Lung (tissue), 12 donors: ENCODE results near the gene C18orf63. TPM values are rescaled to one million over a fixed set of nuclear protein-coding genes. Genes with fewer than 3 reads are reported as not detected.
A peak's percentile ranks its signal among the peaks of the same experiment; 100 is the strongest.
"Not testable (repeated sequence)": the region's sequence is repeated elsewhere in the genome, so short reads cannot be mapped to it uniquely, and the experiment has no call there.

Experiments used
- ATAC-seq: fragments of 200-7000 bp; cut with Tn5 transposase; one replicate; pipeline ENCODE4 v1.9.1; 2020; ENCODE audit warnings: moderate number of reproducible peaks; ENCODE audit not compliant: insufficient read depth, low FRiP score
- DNase-seq, 3 donors: peaks; one replicate each; pipeline ENCODE4 v3.0.0-alpha.2; 2013 to 2017
- H3K27ac ChIP-seq, 2 donors: one replicate each; pipeline ENCODE4 v1.5.1; 2013; ENCODE audit warnings: mild to moderate bottlenecking in 2 of 2, moderate library complexity in 2 of 2, control low read depth in 1 of 2, inconsistent platforms in 1 of 2, low read depth in 1 of 2, low read length in 1 of 2
- H3K27me3 ChIP-seq, 3 donors: one replicate each; pipeline ENCODE4 v1.5.1; 2013; ENCODE audit warnings: low read length in 2 of 3; ENCODE audit not compliant: control insufficient read depth in 3 of 3, insufficient read depth in 3 of 3
- H3K36me3 ChIP-seq, 4 donors: one replicate each; pipeline ENCODE4 v1.5.1; 2013; ENCODE audit warnings: low read length in 4 of 4, mild to moderate bottlenecking in 1 of 4, moderate library complexity in 1 of 4; ENCODE audit not compliant: control insufficient read depth in 4 of 4, insufficient read depth in 4 of 4
- H3K4me1 ChIP-seq, 5 donors: one replicate each; pipeline ENCODE4 v1.5.1; 2013; ENCODE audit warnings: low read length in 5 of 5, mild to moderate bottlenecking in 2 of 5, moderate library complexity in 1 of 5; ENCODE audit not compliant: control insufficient read depth in 5 of 5, insufficient read depth in 5 of 5
- H3K4me3 ChIP-seq: one replicate; pipeline ENCODE4 v1.5.1; 2013; ENCODE audit warnings: mild to moderate bottlenecking, control low read depth, moderate library complexity
- H3K9ac ChIP-seq, 2 donors: one replicate each; pipeline ENCODE4 v1.5.1; 2013; ENCODE audit warnings: low read length in 2 of 2, control low read depth in 1 of 2; ENCODE audit not compliant: insufficient read depth in 1 of 2
- H3K9me3 ChIP-seq, 4 donors: one replicate each; pipeline ENCODE4 v1.5.1; 2013; ENCODE audit warnings: low read length in 3 of 4, mild to moderate bottlenecking in 1 of 4, moderate library complexity in 1 of 4; ENCODE audit not compliant: control insufficient read depth in 4 of 4, insufficient read depth in 3 of 4
- CTCF ChIP-seq: IDR thresholded peaks from 2 replicates; pipeline ENCODE4 v1.5.1; 2012; ENCODE audit warnings: mild to moderate bottlenecking; ENCODE audit errors: control extremely low read depth, extremely low read depth
- WGBS, 2 donors: extraction: QIAGEN DNeasy Blood & Tissue Kit; methylation state at CpG; one replicate each; pipeline ENCODE4 v1.1.7; 2013; 5-methylcytosine and 5-hydroxymethylcytosine counted together
- polyA plus RNA-seq, 2 donors: library from polyadenylated mRNA; stranded (reverse); fragments of 200-250 nt; gene quantifications; one replicate each; pipeline ENCODE4 v1.2.1, GENCODE V29; 2013
- total RNA-seq, 2 donors: library from RNA; depleted of rRNA in 1 of 2; stranded (reverse); fragments of >200 nt in 1 of 2; gene quantifications; one replicate each; pipeline ENCODE4 v1.2.1, GENCODE V29; 2014 to 2021
- donor health status: control.
- donor health status: control.
- donor health status: Bipolar disorder and iron deficiency.
- donor health status: healthy.
- donor health status: DM: yes; HTN: yes; CAD: no.

C18orf63 gene
- total and polyA plus RNA-seq, 4 donors: 0.14 to 0.55 (median 0.38) TPM

- H3K27ac ChIP-seq: peak overlapping the region in 1 of 2 donors; percentile 83
- WGBS, 2 donors: 0% methylated on average over 26 to 30 of the region's 30 CpGs
- ATAC-seq: no peak
These were observed 24.2 kb upstream of the C18orf63 start for GRCh38 chr18:74291472-74291770.

GRCh38 chr18:74291771-74292540 lies 23.7 kb upstream of the C18orf63 start, which contains the start of gene CYB5A:
CYB5A (minus strand) TSS chr18:74291963; CDS start chr18:74291875, 88 bp downstream.
- Histone ChIP-seq H3K36me3 (peaks cover 0 to 3% (median 0%) of the 10 kb centered on the region in 4 donors), H3K4me1 (peaks cover 0 to 15% (median 3%) of the 10 kb centered on the region in 5 donors), H3K27ac (peak within 1 kb of the TSS; percentile 21 to 84), H3K9ac (peak within 1 kb of the TSS in 1 of 2 donors; percentile 74), H3K4me3 (peak within 1 kb of the TSS; percentile 90), H3K9me3 (no peaks in the 10 kb centered on the region), H3K27me3 (no peaks in the 10 kb centered on the region)
- 0 to 1% methylated on average over 68 of the region's 68 CpGs for WGBS, 2 donors
- no peak for TF ChIP-seq CTCF
- peak; percentile 99 for DNase-seq
- peak; percentile 98 for ATAC-seq

More at GRCh38 chr18:74291472-74291770, 24.2 kb upstream of the C18orf63 start:
- Histone ChIP-seq H3K4me1 (peaks cover 0 to 15% (median 3%) of the 10 kb centered on the region in 5 donors), H3K9ac (peak overlapping the region in 1 of 2 donors; percentile 74), H3K27me3 (no peaks in the 10 kb centered on the region), H3K9me3 (no peaks in the 10 kb centered on the region), H3K36me3 (peaks cover 0 to 3% (median 0%) of the 10 kb centered on the region in 4 donors), H3K4me3 (peak overlapping the region; percentile 90)
- no peak for TF ChIP-seq CTCF
- DNase-seq: no peak

DNA sequence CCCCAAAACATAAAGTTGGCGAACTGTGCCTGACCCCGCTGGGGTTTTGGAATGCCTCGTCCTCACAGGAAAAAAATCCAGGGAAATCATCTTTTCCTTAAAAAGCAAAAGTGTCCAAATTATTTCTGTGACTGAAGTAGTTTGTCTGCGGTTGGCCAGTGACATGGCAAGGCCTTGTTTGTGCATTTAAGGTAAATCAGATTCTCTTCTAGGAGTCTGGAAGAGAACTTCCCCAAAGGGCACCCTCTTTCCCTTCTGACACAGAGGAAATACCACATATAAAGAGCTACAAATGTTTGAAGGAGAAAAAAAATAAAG lies 23.1 kb upstream of the C18orf63 start:
- Histone ChIP-seq H3K27ac (peak overlapping the region; percentile 21 to 84), H3K4me3 (peak overlapping the region; percentile 63), H3K9me3 (no peaks in the 10 kb centered on the region), H3K4me1 (peaks cover 0 to 15% (median 3%) of the 10 kb centered on the region in 5 donors), H3K36me3 (peaks cover 0 to 3% (median 0%) of the 10 kb centered on the region in 4 donors), H3K9ac (peak overlapping the region in 1 of 2 donors; percentile 62), H3K27me3 (no peaks in the 10 kb centered on the region)
- DNase-seq: no peak
- TF ChIP-seq CTCF: no peak
- ATAC-seq: no peak
- WGBS, 2 donors: 8 to 9% methylated on average over 4 of the region's 4 CpGs

DNA sequence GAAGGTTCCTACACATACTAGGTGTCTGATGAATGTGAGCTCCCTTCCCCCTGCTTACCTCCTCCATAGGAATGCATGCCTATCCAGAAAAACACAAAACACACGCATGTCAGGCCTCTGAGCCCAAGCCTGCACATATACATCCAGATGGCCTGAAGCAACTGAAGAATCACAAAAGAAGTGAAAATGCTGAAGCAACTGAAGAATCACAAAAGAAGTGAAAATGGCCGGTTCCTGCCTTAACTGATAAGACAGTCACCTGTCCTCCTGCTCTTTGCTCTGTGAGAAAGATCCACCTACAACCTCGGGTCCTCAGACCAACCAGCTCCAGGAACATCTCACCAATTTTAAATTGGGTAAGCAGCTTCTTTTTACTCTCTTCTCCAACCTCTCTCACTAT lies 22.7 kb upstream of the C18orf63 start:
- Histone ChIP-seq H3K4me1 (peaks cover 0 to 15% (median 3%) of the 10 kb centered on the region in 5 donors), H3K27ac (peak overlapping the region in 1 of 2 donors; percentile 35)
- ATAC-seq, H3K4me3 ChIP-seq, H3K9me3 ChIP-seq, H3K36me3 ChIP-seq, H3K9ac ChIP-seq, DNase-seq, H3K27me3 ChIP-seq: not testable (repeated sequence)
- WGBS, 2 donors: 95 to 96% methylated on average over 3 of the region's 3 CpGs
